Measurements from ENCODE around the gene PKIG. TPM values are rescaled to one million over a fixed set of nuclear protein-coding genes. Genes with fewer than 3 reads are reported as not detected.

PKIG gene
- total and polyA plus RNA-seq, 9 of the 15 experiments (the other 6 are each of a cell fraction or from before 2014, with no cell fraction given), result 0.13 to 7.0 (median 4.7) TPM

DNA sequence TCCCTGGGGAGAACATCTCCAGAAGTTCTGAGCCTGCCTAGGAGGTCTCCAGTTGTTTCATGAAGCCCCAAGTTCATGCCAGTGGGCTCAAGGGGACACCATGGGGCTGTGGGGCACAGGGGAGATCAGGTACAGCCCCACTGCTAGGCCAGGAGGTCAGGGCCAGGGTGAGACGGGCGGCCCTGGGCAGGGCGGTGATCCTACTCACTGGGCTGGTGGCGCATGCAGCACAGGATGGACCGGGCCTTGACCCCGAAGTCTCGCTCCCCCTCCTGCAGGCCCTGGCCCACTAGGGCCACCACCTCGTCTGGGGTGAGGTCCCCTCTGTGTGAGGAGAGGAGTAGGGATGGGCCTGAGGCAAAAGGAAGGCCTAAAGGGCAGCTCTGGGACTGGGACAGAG is 43.0 kb downstream of the PKIG start (continued):
- TF ChIP-seq NR4A1 (CRISPR knock-in tag; IDR thresholded peaks at IDR 0.05) (no peak), NR4A1 (tag; IDR thresholded peaks at IDR 0.05) (no peak), SLC30A9 (CRISPR knock-in tag; IDR thresholded peaks at IDR 0.05) (no peak), TEAD2 (tag; IDR thresholded peaks at IDR 0.05) (no peak), ZNF212 (CRISPR knock-in tag; IDR thresholded peaks at IDR 0.05) (no peak), CHD2 (IDR thresholded peaks at IDR 0.05; ENCODE audit: low read depth, low read length) (no peak), PCBP2 (IDR thresholded peaks at IDR 0.05; ENCODE audit: low read depth, low read length, poor library complexity, severe bottlenecking) (no peak), ETV5 (CRISPR knock-in tag; IDR thresholded peaks at IDR 0.05; ENCODE audit: low read depth) (no peak), CEBPB (tag; IDR thresholded peaks at IDR 0.05) (no peak), MEF2A (IDR thresholded peaks at IDR 0.05; ENCODE audit: control insufficient read depth, low read depth, low read length) (no peak), SP1 (CRISPR knock-in tag; IDR thresholded peaks at IDR 0.05) (no peak), WHSC1 (IDR thresholded peaks at IDR 0.05; ENCODE audit: low read length) (no peak)
- TF ChIP-seq, protein P1, sequence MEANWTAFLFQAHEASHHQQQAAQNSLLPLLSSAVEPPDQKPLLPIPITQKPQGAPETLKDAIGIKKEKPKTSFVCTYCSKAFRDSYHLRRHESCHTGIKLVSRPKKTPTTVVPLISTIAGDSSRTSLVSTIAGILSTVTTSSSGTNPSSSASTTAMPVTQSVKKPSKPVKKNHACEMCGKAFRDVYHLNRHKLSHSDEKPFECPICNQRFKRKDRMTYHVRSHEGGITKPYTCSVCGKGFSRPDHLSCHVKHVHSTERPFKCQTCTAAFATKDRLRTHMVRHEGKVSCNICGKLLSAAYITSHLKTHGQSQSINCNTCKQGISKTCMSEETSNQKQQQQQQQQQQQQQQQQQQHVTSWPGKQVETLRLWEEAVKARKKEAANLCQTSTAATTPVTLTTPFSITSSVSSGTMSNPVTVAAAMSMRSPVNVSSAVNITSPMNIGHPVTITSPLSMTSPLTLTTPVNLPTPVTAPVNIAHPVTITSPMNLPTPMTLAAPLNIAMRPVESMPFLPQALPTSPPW (CRISPR knock-in tag; IDR thresholded peaks at IDR 0.05), result no peak

Measured in K562 (cell line).